ENCODE measurements around the gene METTL4.

Gene METTL4

GRCh38 chr18:2606335-2606734, 35.0 kb upstream of the METTL4 start:
- Histone ChIP-seq H4K20me1 (ENCODE audit: insufficient read depth, low read length) (no peaks in the 10 kb centered on the region), H2AFZ (ENCODE audit: low read length) (no peak overlapping the region), H3K79me2 (ENCODE audit: low read length) (0 out of 2 replicates have a peak, but pooled peaks cover 11% of the 10 kb centered on the region), H3F3A (ENCODE audit: insufficient read depth, low read length) (peaks cover 13% of the 10 kb centered on the region), H3K4me2 (ENCODE audit: low read depth, low read length) (peak overlapping the region; percentile 27; the same call in 1 of the 2 replicates), H3K9me2 (replicated peaks; ENCODE audit: insufficient read depth, low read length) (no peaks in the 10 kb centered on the region), H3K27me3 (replicated peaks; ENCODE audit: insufficient read depth, low read length) (no peaks in the 10 kb centered on the region), H3K27ac (ENCODE audit: low read length) (no peak overlapping the region), H3K36me3 (replicated peaks; ENCODE audit: insufficient read depth, low read length) (peaks cover 9% of the 10 kb centered on the region), H3K4me1 (ENCODE audit: low read length) (peaks cover 20% of the 10 kb centered on the region), H3K4me3 (ENCODE audit: low read length) (no peak overlapping the region), H3K9me3 (replicated peaks; ENCODE audit: insufficient read depth, low read length) (no peaks in the 10 kb centered on the region), H3K9ac (ENCODE audit: low read length) (no peak overlapping the region)
- no peak for DNase-seq
- TF ChIP-seq CTCF (IDR thresholded peaks at IDR 0.05; ENCODE audit: low read length) (no peak), EZH2 (optimal IDR thresholded peaks at IDR 0.05; ENCODE audit: low read depth, low read length) (no peak), EZH2phosphoT487 (IDR thresholded peaks at IDR 0.05; ENCODE audit: low read length) (no peak)

- no peak overlapping the region for H2AFZ ChIP-seq (ENCODE audit: low read length)
These were observed 31.5 kb upstream of the METTL4 start for GRCh38 chr18:2602844-2603243.

GRCh38 chr18:2597639-2598038, 26.3 kb upstream of the METTL4 start:
- Histone ChIP-seq H3K79me2 (ENCODE audit: low read length) (0 out of 2 replicates have a peak, but pooled peaks cover 3% of the 10 kb centered on the region), H3K27ac (ENCODE audit: low read length) (no peak overlapping the region), H3K4me2 (ENCODE audit: low read depth, low read length) (no peak overlapping the region), H3K4me1 (ENCODE audit: low read length) (no peaks in the 10 kb centered on the region), H3K9me3 (replicated peaks; ENCODE audit: insufficient read depth, low read length) (no peaks in the 10 kb centered on the region), H3K9me2 (replicated peaks; ENCODE audit: insufficient read depth, low read length) (no peaks in the 10 kb centered on the region), H3K27me3 (replicated peaks; ENCODE audit: insufficient read depth, low read length) (no peaks in the 10 kb centered on the region), H3K4me3 (ENCODE audit: low read length) (no peak overlapping the region), H2AFZ (ENCODE audit: low read length) (no peak overlapping the region), H4K20me1 (ENCODE audit: insufficient read depth, low read length) (no peaks in the 10 kb centered on the region), H3K36me3 (replicated peaks; ENCODE audit: insufficient read depth, low read length) (peaks cover 20% of the 10 kb centered on the region; the same call in 1 of the 2 replicates), H3K9ac (ENCODE audit: low read length) (no peak overlapping the region), H3F3A (ENCODE audit: insufficient read depth, low read length) (no peaks in the 10 kb centered on the region)
- no peak for DNase-seq
- TF ChIP-seq CTCF (IDR thresholded peaks at IDR 0.05; ENCODE audit: low read length) (no peak), EZH2 (optimal IDR thresholded peaks at IDR 0.05; ENCODE audit: low read depth, low read length) (no peak), EZH2phosphoT487 (IDR thresholded peaks at IDR 0.05; ENCODE audit: low read length) (no peak)

More at GRCh38 chr18:2602844-2603243, 31.5 kb upstream of the METTL4 start:
- Histone ChIP-seq H3K79me2 (ENCODE audit: low read length) (0 out of 2 replicates have a peak, but pooled peaks cover 11% of the 10 kb centered on the region), H3K4me3 (ENCODE audit: low read length) (no peak overlapping the region), H3K27me3 (replicated peaks; ENCODE audit: insufficient read depth, low read length) (no peaks in the 10 kb centered on the region), H3K4me1 (ENCODE audit: low read length) (peaks cover 20% of the 10 kb centered on the region), H3K36me3 (replicated peaks; ENCODE audit: insufficient read depth, low read length) (peaks cover 12% of the 10 kb centered on the region; the same call in 1 of the 2 replicates), H4K20me1 (ENCODE audit: insufficient read depth, low read length) (no peaks in the 10 kb centered on the region), H3K9me2 (replicated peaks; ENCODE audit: insufficient read depth, low read length) (no peaks in the 10 kb centered on the region), H3K4me2 (ENCODE audit: low read depth, low read length) (no peak overlapping the region), H3K27ac (ENCODE audit: low read length) (no peak overlapping the region), H3K9me3 (replicated peaks; ENCODE audit: insufficient read depth, low read length) (no peaks in the 10 kb centered on the region), H3K9ac (ENCODE audit: low read length) (no peak overlapping the region), H3F3A (ENCODE audit: insufficient read depth, low read length) (peaks cover 13% of the 10 kb centered on the region)
- no peak for DNase-seq
- TF ChIP-seq EZH2phosphoT487 (IDR thresholded peaks at IDR 0.05; ENCODE audit: low read length) (no peak), CTCF (IDR thresholded peaks at IDR 0.05; ENCODE audit: low read length) (no peak), EZH2 (optimal IDR thresholded peaks at IDR 0.05; ENCODE audit: low read depth, low read length) (no peak)
